ENCODE measurements around the gene SNAP25.

Gene SNAP25

DNA sequence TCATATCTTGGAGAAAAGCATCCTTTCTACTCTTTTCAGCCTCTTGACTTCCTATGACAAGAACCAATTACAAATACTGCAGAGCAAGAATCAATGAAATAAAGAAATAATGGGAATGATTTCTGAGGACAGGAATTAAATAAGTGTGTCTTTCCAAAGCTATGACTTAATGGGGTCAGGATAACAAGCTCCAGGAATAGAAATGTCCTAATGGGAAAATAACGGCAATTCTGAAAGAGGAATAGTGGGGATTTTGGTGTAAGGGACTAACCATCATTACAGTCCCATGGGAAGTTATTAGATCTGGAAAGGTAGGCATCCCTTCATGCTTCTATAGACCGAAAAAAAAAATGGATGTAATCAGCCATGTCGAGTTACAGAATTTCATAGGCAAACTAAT lies 28.2 kb upstream of the SNAP25 start:
- DNase-seq (ENCODE audit: insufficient read length, low spot score) = no peak
- no peak for TF ChIP-seq POLR2A (IDR thresholded peaks at IDR 0.05; ENCODE audit: low read depth, low read length)
- no peak for FAIRE-seq

DNA sequence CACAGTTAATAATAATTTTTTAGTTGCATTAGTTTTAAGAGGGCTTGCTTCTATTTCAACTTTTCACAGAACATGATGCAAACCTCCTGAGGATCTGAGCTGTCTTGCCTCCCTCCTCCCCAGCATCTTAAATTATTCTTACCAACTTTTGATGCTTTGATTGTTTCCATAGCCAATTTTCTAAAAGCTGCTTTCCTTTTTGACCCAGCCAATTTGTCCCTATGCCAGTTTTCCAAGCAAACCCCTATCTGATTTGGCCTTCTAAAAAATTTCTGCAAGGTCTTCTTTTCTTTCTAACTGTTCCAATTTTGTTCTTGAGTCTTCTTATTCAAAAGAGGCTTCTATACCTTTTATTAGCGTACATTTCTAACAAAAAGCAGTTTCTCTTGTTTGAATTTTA lies 26.5 kb upstream of the SNAP25 start:
- DNase-seq (ENCODE audit: insufficient read length, low spot score) (no peak), FAIRE-seq (no peak)
- TF ChIP-seq POLR2A (IDR thresholded peaks at IDR 0.05; ENCODE audit: low read depth, low read length) = no peak

- no peak for TF ChIP-seq POLR2A (IDR thresholded peaks at IDR 0.05; ENCODE audit: low read depth, low read length)
- DNase-seq (ENCODE audit: insufficient read length, low spot score) (no peak), FAIRE-seq (no peak)
These were observed 24.5 kb upstream of the SNAP25 start for GRCh38 chr20:10194166-10194565.

- no peak for TF ChIP-seq POLR2A (IDR thresholded peaks at IDR 0.05; ENCODE audit: low read depth, low read length)
- no peak for FAIRE-seq
- DNase-seq (ENCODE audit: insufficient read length, low spot score) = no peak
These were observed 18.3 kb upstream of the SNAP25 start for GRCh38 chr20:10200330-10200729.

GRCh38 chr20:10201321-10201870 lies 17.2 kb upstream of the SNAP25 start:
- TF ChIP-seq POLR2A (IDR thresholded peaks at IDR 0.05; ENCODE audit: low read depth, low read length) = no peak
- FAIRE-seq (no peak), DNase-seq (ENCODE audit: insufficient read length, low spot score) (no peak)

DNA sequence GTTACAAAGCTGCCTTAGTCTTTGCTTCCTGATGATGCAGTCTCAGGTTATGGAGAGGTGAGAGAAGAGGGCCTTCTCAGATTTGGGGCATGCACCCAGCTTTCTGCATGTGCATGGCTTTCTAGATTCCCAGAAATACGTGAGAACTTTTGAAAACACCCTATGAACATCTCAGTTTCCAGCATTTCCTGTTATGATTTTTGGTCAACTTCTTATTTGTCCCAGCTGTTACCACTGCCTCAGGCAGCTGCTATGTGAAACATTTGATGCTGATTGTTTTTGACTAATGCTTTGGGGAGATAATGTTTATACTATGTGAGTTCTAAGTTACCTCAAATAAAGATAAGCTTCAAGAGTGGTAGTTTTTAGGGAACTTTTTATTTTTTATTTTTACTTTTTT lies 9.5 kb upstream of the SNAP25 start:
- TF ChIP-seq POLR2A (IDR thresholded peaks at IDR 0.05; ENCODE audit: low read depth, low read length) = no peak
- FAIRE-seq = no peak
- no peak for DNase-seq (ENCODE audit: insufficient read length, low spot score)

- FAIRE-seq = no peak
- TF ChIP-seq POLR2A (IDR thresholded peaks at IDR 0.05; ENCODE audit: low read depth, low read length) = no peak
- no peak for DNase-seq (ENCODE audit: insufficient read length, low spot score)
These were observed 5.1 kb upstream of the SNAP25 start for GRCh38 chr20:10213526-10213925.

DNA sequence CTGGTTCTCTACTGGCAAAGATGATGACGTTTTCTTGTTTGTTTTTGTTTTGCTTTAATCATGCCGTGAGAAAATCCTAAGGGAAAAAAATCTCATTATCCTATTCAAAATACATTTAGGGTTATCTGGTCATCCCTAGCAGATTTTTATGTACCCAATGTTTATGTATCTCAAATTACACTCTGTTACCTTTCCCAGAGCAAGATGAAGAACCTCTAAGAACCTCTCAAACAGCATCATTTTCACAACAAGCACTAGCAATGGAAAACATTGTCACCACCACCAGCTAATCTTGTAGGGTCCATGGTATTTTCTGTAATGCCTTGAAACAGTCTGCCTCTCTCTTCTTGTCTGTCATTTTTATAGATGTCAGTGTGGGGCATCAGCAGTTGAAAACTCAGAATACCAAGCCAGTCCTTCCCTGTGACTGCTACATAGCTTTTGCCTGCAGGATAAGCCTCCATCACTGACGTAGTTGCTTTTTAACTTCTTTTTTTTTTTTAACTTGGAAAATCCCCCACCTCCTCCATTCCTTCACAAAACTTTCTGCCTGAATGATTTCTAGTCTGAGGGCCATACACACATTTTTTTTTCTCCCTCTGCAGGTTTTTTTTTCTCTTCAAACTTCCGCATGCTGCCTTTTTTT lies 2.4 kb upstream of the SNAP25 start:
- no peak for TF ChIP-seq POLR2A (IDR thresholded peaks at IDR 0.05; ENCODE audit: low read depth, low read length)
- FAIRE-seq (no peak), DNase-seq (ENCODE audit: insufficient read length, low spot score) (no peak)

DNA sequence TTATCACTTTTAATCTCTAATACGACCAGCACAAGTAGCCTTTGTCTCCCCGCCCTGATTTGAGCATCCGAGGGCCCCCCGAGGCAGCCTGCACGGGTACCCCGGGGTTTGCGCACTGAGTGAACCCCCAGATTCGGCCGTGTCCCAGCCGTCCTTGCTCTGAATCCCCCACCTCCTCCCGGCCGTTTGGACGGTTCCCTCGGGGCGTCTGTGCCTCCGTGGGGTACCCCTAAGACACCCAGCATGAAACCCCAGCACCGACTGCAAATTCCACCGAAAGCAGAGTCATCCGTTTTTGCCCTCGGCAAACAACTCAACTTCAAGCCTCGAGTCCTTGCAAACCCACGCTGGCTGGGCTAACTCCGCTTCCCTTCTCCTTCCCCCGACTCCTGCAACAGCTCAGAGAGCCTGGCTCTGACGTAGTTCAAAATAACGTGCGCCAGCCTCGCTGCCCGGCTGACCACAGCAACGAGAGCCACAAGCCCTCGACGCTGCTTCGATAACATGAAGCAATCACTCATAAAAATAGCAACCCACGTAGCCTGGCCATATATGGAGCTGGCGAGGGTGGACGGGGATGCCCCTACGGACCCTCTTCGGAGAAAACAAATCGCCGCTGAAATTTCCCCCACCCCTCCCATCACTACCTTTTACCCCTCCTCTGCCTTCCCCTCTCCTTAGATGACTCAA lies 764 bp upstream of the SNAP25 start:
- no peak for TF ChIP-seq POLR2A (IDR thresholded peaks at IDR 0.05; ENCODE audit: low read depth, low read length)
- DNase-seq (ENCODE audit: insufficient read length, low spot score) (peak; percentile 72), FAIRE-seq (peak; percentile 20)

DNA sequence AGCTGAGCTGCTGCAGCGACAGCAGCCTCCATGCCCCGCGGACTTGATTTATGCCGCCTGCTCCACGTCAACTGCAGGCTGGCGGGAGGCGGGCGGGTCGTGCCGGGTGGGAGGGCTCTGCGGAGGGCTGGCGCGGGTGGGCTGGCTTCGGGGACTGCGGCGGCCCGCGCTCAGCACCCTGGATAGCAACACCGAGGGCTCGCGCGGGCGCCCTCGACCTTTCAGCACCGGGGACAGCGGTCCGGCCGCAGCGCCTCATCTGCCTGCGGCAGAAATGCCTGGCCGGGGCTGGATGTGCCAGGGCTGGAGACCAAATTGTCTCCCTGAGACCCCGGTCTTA lies 792 bp downstream of the SNAP25 start:
- FAIRE-seq = no peak
- TF ChIP-seq POLR2A (IDR thresholded peaks at IDR 0.05; ENCODE audit: low read depth, low read length) = no peak
- DNase-seq (ENCODE audit: insufficient read length, low spot score) = peak; percentile 52

DNA sequence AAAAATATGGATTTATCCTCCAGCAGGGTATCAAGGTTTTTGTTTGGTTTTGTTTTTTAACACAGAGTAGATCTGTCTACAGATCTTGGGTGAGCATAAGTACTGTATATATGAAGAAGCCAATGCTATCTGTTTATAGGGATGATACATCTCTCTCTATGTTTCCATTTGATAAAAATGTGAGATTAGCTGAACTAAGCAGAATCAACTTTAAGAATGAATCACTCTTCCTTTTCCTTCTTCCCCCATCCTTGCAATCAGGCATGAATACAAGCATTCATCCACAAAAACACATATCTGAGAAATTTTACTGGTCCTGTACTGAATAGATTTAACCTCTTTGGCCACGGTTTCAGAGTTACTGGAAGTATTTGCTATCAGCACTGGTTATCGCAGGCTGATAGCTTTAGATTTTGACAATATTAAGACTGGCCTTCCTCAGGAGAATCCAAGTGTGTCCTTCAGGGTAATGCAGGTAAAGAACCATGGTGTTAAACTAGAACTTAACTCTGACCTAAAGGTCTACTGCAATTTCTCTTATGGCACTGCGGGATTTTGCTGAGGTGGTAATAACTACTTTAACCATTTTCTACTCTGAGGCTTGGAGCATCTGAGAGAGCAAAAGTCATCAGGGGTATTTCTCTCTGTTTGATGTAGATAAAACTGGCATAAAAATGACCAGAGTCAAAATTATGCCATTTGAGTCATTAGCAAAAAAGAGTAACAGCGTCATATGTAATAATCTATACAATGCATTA lies 1.5 kb downstream of the SNAP25 start:
- TF ChIP-seq POLR2A (IDR thresholded peaks at IDR 0.05; ENCODE audit: low read depth, low read length) = no peak
- no peak for FAIRE-seq
- DNase-seq (ENCODE audit: insufficient read length, low spot score) = no peak

DNA sequence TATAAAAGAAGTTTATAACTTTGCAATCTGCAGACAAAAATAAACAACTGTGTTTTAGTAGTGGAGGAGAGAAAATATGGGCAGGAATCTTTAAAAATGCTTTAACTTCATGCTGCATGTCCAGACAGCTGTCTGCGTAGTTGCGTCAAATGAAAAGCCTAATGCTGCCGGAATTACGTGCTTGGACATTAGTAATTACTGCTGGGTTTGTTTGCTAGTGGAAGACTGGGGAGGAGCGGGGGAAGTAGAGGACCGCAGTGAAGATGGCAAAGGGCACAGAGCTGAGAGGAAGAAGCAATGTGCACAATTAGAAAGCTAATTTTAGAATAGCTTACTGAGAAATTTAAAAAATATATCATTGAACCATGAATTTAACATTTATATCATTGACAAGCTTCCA lies 2.4 kb downstream of the SNAP25 start:
- FAIRE-seq (no peak), DNase-seq (ENCODE audit: insufficient read length, low spot score) (no peak)
- no peak for TF ChIP-seq POLR2A (IDR thresholded peaks at IDR 0.05; ENCODE audit: low read depth, low read length)

DNA sequence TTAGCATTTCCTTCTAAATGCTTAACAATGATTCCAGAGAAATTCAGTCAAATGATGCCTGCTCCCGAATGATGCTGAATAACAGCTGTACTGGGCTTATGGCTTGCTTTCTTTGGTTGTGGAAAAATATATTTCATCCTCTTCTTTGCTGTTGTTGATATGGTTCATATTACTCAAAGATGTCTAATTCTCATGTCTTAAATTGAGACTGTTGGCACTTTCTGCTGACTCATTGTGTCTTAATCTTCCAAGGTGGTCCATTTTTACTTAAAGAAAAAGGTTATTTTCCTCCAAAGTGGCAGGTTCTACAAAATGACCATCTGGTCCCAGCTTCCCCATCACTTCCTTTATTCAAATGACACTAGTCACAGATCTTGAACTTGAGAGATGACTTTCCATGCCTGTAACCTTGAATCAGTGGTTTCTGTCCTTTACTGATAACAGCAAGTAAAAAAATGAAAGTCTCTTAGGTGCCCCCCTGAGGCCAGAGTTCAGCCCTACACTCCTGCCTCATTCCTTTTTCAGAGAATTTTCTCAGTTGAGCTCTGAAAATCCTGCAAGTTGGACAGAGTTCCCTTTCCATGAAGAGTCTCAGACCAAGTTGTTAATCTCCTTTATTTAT lies 6.9 kb downstream of the SNAP25 start:
- DNase-seq (ENCODE audit: insufficient read length, low spot score) (no peak), FAIRE-seq (peak; percentile 77)
- TF ChIP-seq POLR2A (IDR thresholded peaks at IDR 0.05; ENCODE audit: low read depth, low read length) = no peak

- no peak for FAIRE-seq
- no peak for TF ChIP-seq POLR2A (IDR thresholded peaks at IDR 0.05; ENCODE audit: low read depth, low read length)
- DNase-seq (ENCODE audit: insufficient read length, low spot score) = no peak
These were observed 9.7 kb downstream of the SNAP25 start for GRCh38 chr20:10228330-10228729.

Data from H54 (cell line).